ENCODE data around the gene MEF2B.
"Not testable (repeated sequence)": the region's sequence is repeated elsewhere in the genome, so short reads cannot be mapped to it uniquely, and the experiment has no call there.

The MEF2B gene

GRCh38 chr19:19110410-19111135 is 59.5 kb downstream of the MEF2B start:
- H3K27me3 ChIP-seq (replicated peaks in 2 of 5; ENCODE audit: control insufficient read depth in 4 of 5, insufficient read depth in 5 of 5, low read length in 4 of 5), result no peaks in the 10 kb centered on the region
- peaks cover 0 to 6% (median 2%) of the 10 kb centered on the region in 4 experiments for H3K36me3 ChIP-seq (ENCODE audit: control insufficient read depth in 4 of 4, insufficient read depth in 4 of 4, low read length in 3 of 4)
- H3K4me3 ChIP-seq (ENCODE audit: control insufficient read depth in 1 of 7, extremely low read depth in 1 of 7, insufficient read depth in 4 of 7, low read depth in 2 of 7, low read length in 6 of 7), result peak overlapping the region in 4 of 7 experiments; percentile 15 to 59 (median 54)
- POLR2A ChIA-PET, result interaction anchor here (0.5 kb wide), 1 partner anchor 233 kb away, joined by 3 read pairs; no protein-coding TSS in a partner anchor
- DNase-seq, result peak; percentile 32 to 69 (median 63)
- H3K4me1 ChIP-seq (ENCODE audit: control extremely low read depth in 1 of 4, control insufficient read depth in 4 of 4, insufficient read depth in 4 of 4, low read length in 3 of 4), result peaks cover 0 to 16% (median 9%) of the 10 kb centered on the region in 4 experiments
- H3K9me3 ChIP-seq (ENCODE audit: control extremely low read depth in 1 of 5, control insufficient read depth in 4 of 5, insufficient read depth in 2 of 5, low read depth in 1 of 5, low read length in 4 of 5), result no peaks in the 10 kb centered on the region
- WGBS (ENCODE audit: insufficient coverage), result 20% methylated on average over 60 of the region's 66 CpGs
- no peak overlapping the region for H3K27ac ChIP-seq (ENCODE audit: insufficient read depth in 1 of 2, low read depth in 1 of 2, low read length in 2 of 2, poor library complexity in 1 of 2, severe bottlenecking in 2 of 2)
- CTCF ChIA-PET, result interaction anchor here (0.8 to 3.2 kb wide), 5 partner anchors 13 to 84 kb away, joined by 3 to 9 read pairs (median 3); no protein-coding TSS in a partner anchor

GRCh38 chr19:19109601-19110000 is 60.5 kb downstream of the MEF2B start:
- Histone ChIP-seq H3K9me3 (ENCODE audit: control extremely low read depth in 1 of 5, control insufficient read depth in 4 of 5, insufficient read depth in 2 of 5, low read depth in 1 of 5, low read length in 4 of 5) (no peaks in the 10 kb centered on the region), H3K27ac (ENCODE audit: insufficient read depth in 1 of 2, low read depth in 1 of 2, low read length in 2 of 2, poor library complexity in 1 of 2, severe bottlenecking in 2 of 2) (no peak overlapping the region), H3K36me3 (ENCODE audit: control insufficient read depth in 4 of 4, insufficient read depth in 4 of 4, low read length in 3 of 4) (peaks cover 0 to 6% (median 2%) of the 10 kb centered on the region in 4 experiments), H3K4me3 (ENCODE audit: control insufficient read depth in 1 of 7, extremely low read depth in 1 of 7, insufficient read depth in 4 of 7, low read depth in 2 of 7, low read length in 6 of 7) (no peak overlapping the region), H3K27me3 (replicated peaks in 2 of 5; ENCODE audit: control insufficient read depth in 4 of 5, insufficient read depth in 5 of 5, low read length in 4 of 5) (no peaks in the 10 kb centered on the region), H3K4me1 (ENCODE audit: control extremely low read depth in 1 of 4, control insufficient read depth in 4 of 4, insufficient read depth in 4 of 4, low read length in 3 of 4) (peaks cover 0 to 16% (median 9%) of the 10 kb centered on the region in 4 experiments)
- CTCF ChIA-PET, result interaction anchor here (1.1 to 1.5 kb wide), 3 partner anchors 10 to 65 kb away, joined by 3 to 4 read pairs (median 3); no protein-coding TSS in a partner anchor
- POLR2A ChIA-PET, result no interaction called here
- no peak for DNase-seq
- 100% methylated on average over 9 of the region's 9 CpGs for WGBS (ENCODE audit: insufficient coverage)

- Histone ChIP-seq H3K4me1 (ENCODE audit: control extremely low read depth in 1 of 4, control insufficient read depth in 4 of 4, insufficient read depth in 4 of 4, low read length in 3 of 4) (peaks cover 0 to 10% (median 5%) of the 10 kb centered on the region in 4 experiments), H3K27me3 (replicated peaks in 2 of 5; ENCODE audit: control insufficient read depth in 4 of 5, insufficient read depth in 5 of 5, low read length in 4 of 5) (no peaks in the 10 kb centered on the region), H3K36me3 (ENCODE audit: control insufficient read depth in 4 of 4, insufficient read depth in 4 of 4, low read length in 3 of 4) (peaks cover 0 to 6% (median 2%) of the 10 kb centered on the region in 4 experiments), H3K27ac (ENCODE audit: insufficient read depth in 1 of 2, low read depth in 1 of 2, low read length in 2 of 2, poor library complexity in 1 of 2, severe bottlenecking in 2 of 2) (no peak overlapping the region), H3K4me3 (ENCODE audit: control insufficient read depth in 1 of 7, extremely low read depth in 1 of 7, insufficient read depth in 4 of 7, low read depth in 2 of 7, low read length in 6 of 7) (no peak overlapping the region), H3K9me3 (ENCODE audit: control extremely low read depth in 1 of 5, control insufficient read depth in 4 of 5, insufficient read depth in 2 of 5, low read depth in 1 of 5, low read length in 4 of 5) (no peaks in the 10 kb centered on the region)
- ChIA-PET CTCF (interaction anchor here (0.6 to 1.0 kb wide), 2 partner anchors 30 to 398 kb away, joined by 3 read pairs; no protein-coding TSS in a partner anchor), POLR2A (no interaction called here)
- DNase-seq, result no peak
- 97% methylated on average over 9 of the region's 11 CpGs for WGBS (ENCODE audit: insufficient coverage)
Measured at GRCh38 chr19:19107654-19108053, 62.4 kb downstream of the MEF2B start.

- CTCF ChIA-PET, result interaction anchor here (1.0 kb wide), 1 partner anchor 397 kb away, joined by 3 read pairs; no protein-coding TSS in a partner anchor
- POLR2A ChIA-PET; DNase-seq; H3K9me3 ChIP-seq (ENCODE audit: control extremely low read depth in 1 of 5, control insufficient read depth in 4 of 5, insufficient read depth in 2 of 5, low read depth in 1 of 5, low read length in 4 of 5); H3K27me3 ChIP-seq (replicated peaks in 2 of 5; ENCODE audit: control insufficient read depth in 4 of 5, insufficient read depth in 5 of 5, low read length in 4 of 5); H3K4me3 ChIP-seq (ENCODE audit: control insufficient read depth in 1 of 7, extremely low read depth in 1 of 7, insufficient read depth in 4 of 7, low read depth in 2 of 7, low read length in 6 of 7); H3K27ac ChIP-seq (ENCODE audit: insufficient read depth in 1 of 2, low read depth in 1 of 2, low read length in 2 of 2, poor library complexity in 1 of 2, severe bottlenecking in 2 of 2); H3K36me3 ChIP-seq (ENCODE audit: control insufficient read depth in 4 of 4, insufficient read depth in 4 of 4, low read length in 3 of 4); H3K4me1 ChIP-seq (ENCODE audit: control extremely low read depth in 1 of 4, control insufficient read depth in 4 of 4, insufficient read depth in 4 of 4, low read length in 3 of 4): not testable (repeated sequence)
- WGBS (ENCODE audit: insufficient coverage), result 96% methylated on average over 5 of the region's 7 CpGs
Measured at GRCh38 chr19:19106938-19107337, 63.1 kb downstream of the MEF2B start.

- peak in 1 of 3 donors; percentile 3 for DNase-seq
- Histone ChIP-seq H3K4me1 (ENCODE audit: control extremely low read depth in 1 of 4, control insufficient read depth in 4 of 4, insufficient read depth in 4 of 4, low read length in 3 of 4) (peaks cover 0 to 8% (median 4%) of the 10 kb centered on the region in 4 experiments), H3K36me3 (ENCODE audit: control insufficient read depth in 4 of 4, insufficient read depth in 4 of 4, low read length in 3 of 4) (peaks cover 0 to 8% (median 5%) of the 10 kb centered on the region in 4 experiments), H3K27ac (ENCODE audit: insufficient read depth in 1 of 2, low read depth in 1 of 2, low read length in 2 of 2, poor library complexity in 1 of 2, severe bottlenecking in 2 of 2) (no peak overlapping the region), H3K4me3 (ENCODE audit: control insufficient read depth in 1 of 7, extremely low read depth in 1 of 7, insufficient read depth in 4 of 7, low read depth in 2 of 7, low read length in 6 of 7) (no peak overlapping the region), H3K9me3 (ENCODE audit: control extremely low read depth in 1 of 5, control insufficient read depth in 4 of 5, insufficient read depth in 2 of 5, low read depth in 1 of 5, low read length in 4 of 5) (no peaks in the 10 kb centered on the region), H3K27me3 (replicated peaks in 2 of 5; ENCODE audit: control insufficient read depth in 4 of 5, insufficient read depth in 5 of 5, low read length in 4 of 5) (no peaks in the 10 kb centered on the region)
- WGBS (ENCODE audit: insufficient coverage), result 73% methylated on average over 22 of the region's 25 CpGs
- POLR2A ChIA-PET, result no interaction called here
- CTCF ChIA-PET, result no interaction called here
Measured at GRCh38 chr19:19106056-19106551, 64.0 kb downstream of the MEF2B start.

GRCh38 chr19:19105365-19106055 is 64.6 kb downstream of the MEF2B start:
- Histone ChIP-seq H3K4me3 (ENCODE audit: control insufficient read depth in 1 of 7, extremely low read depth in 1 of 7, insufficient read depth in 4 of 7, low read depth in 2 of 7, low read length in 6 of 7) (no peak overlapping the region), H3K9me3 (ENCODE audit: control extremely low read depth in 1 of 5, control insufficient read depth in 4 of 5, insufficient read depth in 2 of 5, low read depth in 1 of 5, low read length in 4 of 5) (no peaks in the 10 kb centered on the region), H3K4me1 (ENCODE audit: control extremely low read depth in 1 of 4, control insufficient read depth in 4 of 4, insufficient read depth in 4 of 4, low read length in 3 of 4) (peaks cover 0 to 5% (median 2%) of the 10 kb centered on the region in 4 experiments), H3K36me3 (ENCODE audit: control insufficient read depth in 4 of 4, insufficient read depth in 4 of 4, low read length in 3 of 4) (peaks cover 0 to 8% (median 5%) of the 10 kb centered on the region in 4 experiments), H3K27me3 (replicated peaks in 2 of 5; ENCODE audit: control insufficient read depth in 4 of 5, insufficient read depth in 5 of 5, low read length in 4 of 5) (no peaks in the 10 kb centered on the region), H3K27ac (ENCODE audit: insufficient read depth in 1 of 2, low read depth in 1 of 2, low read length in 2 of 2, poor library complexity in 1 of 2, severe bottlenecking in 2 of 2) (no peak overlapping the region)
- ChIA-PET CTCF (interaction anchor here (1.2 kb wide), 1 partner anchor 10 kb away, joined by 5 read pairs; no protein-coding TSS in a partner anchor), POLR2A (no interaction called here)
- 73% methylated on average over 22 of the region's 36 CpGs for WGBS (ENCODE audit: insufficient coverage)
- DNase-seq, result peak in 2 of 3 donors; percentile 7 to 30

Data from common myeloid progenitor, CD34-positive (primary cell).